ENCODE measurements around the gene EFCAB14.
A peak's percentile ranks its signal among the peaks of the same experiment; 100 is the strongest.
"Not testable (repeated sequence)": the region's sequence is repeated elsewhere in the genome, so short reads cannot be mapped to it uniquely, and the experiment has no call there.

EFCAB14 gene

GRCh38 chr1:46673749-46674182, 45.1 kb downstream of the EFCAB14 start:
- no peak for DNase-seq (ENCODE audit: low read depth)
- TF ChIP-seq CTCF (conservative IDR thresholded peaks at IDR 0.05; ENCODE audit: low read length): no peak
- H3K4me3 ChIP-seq (ENCODE audit: low read length): no peak overlapping the region

- DNase-seq (ENCODE audit: low read depth): no peak
- no peak overlapping the region for H3K4me3 ChIP-seq (ENCODE audit: low read length)
- no peak for TF ChIP-seq CTCF (conservative IDR thresholded peaks at IDR 0.05; ENCODE audit: low read length)
Measured at GRCh38 chr1:46672696-46673095, 46.2 kb downstream of the EFCAB14 start.

- H3K4me3 ChIP-seq (ENCODE audit: low read length): no peak within 1 kb of the TSS
- no peak for TF ChIP-seq CTCF (conservative IDR thresholded peaks at IDR 0.05; ENCODE audit: low read length)
- DNase-seq (ENCODE audit: low read depth): no peak
Measured at GRCh38 chr1:46671554-46671953, 47.4 kb downstream of the EFCAB14 start, which contains the start of gene TEX38. TEX38 (plus strand) TSS chr1:46671854; CDS start chr1:46671935, 81 bp downstream.

GRCh38 chr1:46670134-46670533, 48.8 kb downstream of the EFCAB14 start:
- H3K4me3 ChIP-seq (ENCODE audit: low read length): no peak overlapping the region
- no peak for DNase-seq (ENCODE audit: low read depth)
- no peak for TF ChIP-seq CTCF (conservative IDR thresholded peaks at IDR 0.05; ENCODE audit: low read length)

GRCh38 chr1:46667782-46668760, 50.8 kb downstream of the EFCAB14 start, which contains the start of gene ATPAF1:
ATPAF1 (minus strand) TSS chr1:46668364; CDS start chr1:46668322, 42 bp downstream.
- no peak for TF ChIP-seq CTCF (conservative IDR thresholded peaks at IDR 0.05; ENCODE audit: low read length)
- peak within 1 kb of the TSS; percentile 71 for H3K4me3 ChIP-seq (ENCODE audit: low read length)
- peak; percentile 75 for DNase-seq (ENCODE audit: low read depth)

GRCh38 chr1:46665983-46666382, 52.9 kb downstream of the EFCAB14 start:
- DNase-seq (ENCODE audit: low read depth): no peak
- no peak overlapping the region for H3K4me3 ChIP-seq (ENCODE audit: low read length)
- TF ChIP-seq CTCF (conservative IDR thresholded peaks at IDR 0.05; ENCODE audit: low read length): no peak

GRCh38 chr1:46662919-46663318, 56.0 kb downstream of the EFCAB14 start:
- H3K4me3 ChIP-seq (ENCODE audit: low read length); DNase-seq (ENCODE audit: low read depth): not testable (repeated sequence)

- not testable (repeated sequence) for DNase-seq (ENCODE audit: low read depth); H3K4me3 ChIP-seq (ENCODE audit: low read length)
Measured at GRCh38 chr1:46660116-46660515, 58.8 kb downstream of the EFCAB14 start.

All from AG10803 (cell line).